Measurements from ENCODE around the gene TGM1.
A peak's percentile ranks its signal among the peaks of the same experiment; 100 is the strongest.

The TGM1 gene

DNA sequence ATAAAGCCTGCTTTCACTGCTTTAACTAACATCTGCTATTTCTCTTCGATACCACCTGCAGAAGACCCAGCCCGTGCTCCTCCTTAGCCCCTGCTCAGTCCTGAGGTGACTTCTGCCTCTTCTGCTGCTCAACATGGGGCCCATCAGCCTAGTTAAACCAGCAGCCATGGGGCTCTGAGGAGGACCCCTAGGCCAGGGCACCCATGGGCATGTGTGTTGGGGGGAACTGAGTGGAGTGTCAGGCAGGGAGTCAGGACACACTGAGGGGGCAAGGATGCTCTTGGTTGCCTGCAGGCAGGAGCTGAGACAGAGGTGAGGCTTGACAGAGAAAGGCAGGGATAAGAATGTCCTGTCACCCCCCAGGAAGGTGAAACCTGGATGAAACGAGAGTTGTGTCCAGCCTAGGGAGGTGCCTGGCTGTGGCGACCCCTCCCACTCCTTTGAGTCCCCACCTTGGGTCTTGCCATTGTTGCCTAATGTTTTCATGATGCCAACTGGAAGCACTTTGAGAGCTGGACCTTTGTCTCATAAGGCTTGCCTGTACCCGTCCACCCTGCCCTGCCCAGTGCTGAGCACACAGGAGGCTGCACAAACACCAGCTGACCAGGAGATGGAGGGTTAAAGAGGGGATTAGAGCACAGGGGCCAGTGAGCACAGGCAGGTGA lies 21.0 kb upstream of the TGM1 start:
- DNase-seq (ENCODE audit: insufficient read length, low spot score) (no peak), FAIRE-seq (no peak)
- TF ChIP-seq POLR2A (IDR thresholded peaks at IDR 0.05; ENCODE audit: low read depth, low read length) = no peak

- DNase-seq (ENCODE audit: insufficient read length, low spot score) (no peak), FAIRE-seq (no peak)
- TF ChIP-seq POLR2A (IDR thresholded peaks at IDR 0.05; ENCODE audit: low read depth, low read length) = no peak
Measured at GRCh38 chr14:24282736-24283135, 19.8 kb upstream of the TGM1 start.

DNA sequence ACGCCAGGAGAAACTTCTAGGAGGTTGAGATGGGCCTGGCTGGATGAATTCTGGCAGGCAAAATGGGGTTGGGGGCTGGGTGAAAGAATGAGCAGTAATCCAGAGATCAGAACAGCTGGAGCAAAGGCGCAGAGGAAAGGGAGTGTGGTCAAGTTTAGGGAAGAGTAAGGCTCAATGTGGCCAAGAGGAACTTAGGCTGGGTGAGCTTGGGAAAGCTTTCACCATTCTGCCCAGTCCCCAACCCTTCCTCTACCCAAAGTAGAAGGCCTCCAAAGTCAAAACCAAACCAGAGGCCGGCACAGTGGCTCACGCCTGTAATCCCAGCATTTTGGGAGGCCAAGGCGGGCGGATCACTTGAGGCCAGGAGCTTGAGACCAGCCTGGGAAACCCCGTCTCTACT lies 18.7 kb upstream of the TGM1 start:
- TF ChIP-seq POLR2A (IDR thresholded peaks at IDR 0.05; ENCODE audit: low read depth, low read length) = no peak
- DNase-seq (ENCODE audit: insufficient read length, low spot score) (no peak), FAIRE-seq (no peak)

- DNase-seq (ENCODE audit: insufficient read length, low spot score) (no peak), FAIRE-seq (no peak)
- TF ChIP-seq POLR2A (IDR thresholded peaks at IDR 0.05; ENCODE audit: low read depth, low read length) = no peak
Measured at GRCh38 chr14:24280797-24281460, 18.0 kb upstream of the TGM1 start.

- no peak for TF ChIP-seq POLR2A (IDR thresholded peaks at IDR 0.05; ENCODE audit: low read depth, low read length)
- no peak for FAIRE-seq
- no peak for DNase-seq (ENCODE audit: insufficient read length, low spot score)
Measured at GRCh38 chr14:24279301-24280186, 16.6 kb upstream of the TGM1 start.

DNA sequence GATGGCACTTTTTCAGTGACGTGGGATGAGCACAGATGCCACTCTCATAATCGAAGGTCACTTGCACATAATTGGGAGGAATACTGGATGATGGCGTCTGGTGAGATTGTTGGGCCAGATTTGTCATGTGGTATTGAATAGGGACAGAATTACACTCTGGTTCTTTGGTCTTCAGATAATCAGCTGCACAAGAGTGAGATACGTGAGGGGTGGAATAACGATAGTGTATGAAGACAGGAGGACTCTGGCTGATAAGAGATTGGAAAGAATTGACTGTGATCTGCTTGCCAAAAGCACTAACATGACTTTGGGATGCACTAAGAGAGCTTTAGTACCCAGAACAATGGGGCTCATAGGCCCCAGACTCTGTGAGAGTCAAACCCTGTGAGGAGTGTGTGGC lies 15.4 kb upstream of the TGM1 start:
- TF ChIP-seq POLR2A (IDR thresholded peaks at IDR 0.05; ENCODE audit: low read depth, low read length) = no peak
- DNase-seq (ENCODE audit: insufficient read length, low spot score) (no peak), FAIRE-seq (no peak)

DNA sequence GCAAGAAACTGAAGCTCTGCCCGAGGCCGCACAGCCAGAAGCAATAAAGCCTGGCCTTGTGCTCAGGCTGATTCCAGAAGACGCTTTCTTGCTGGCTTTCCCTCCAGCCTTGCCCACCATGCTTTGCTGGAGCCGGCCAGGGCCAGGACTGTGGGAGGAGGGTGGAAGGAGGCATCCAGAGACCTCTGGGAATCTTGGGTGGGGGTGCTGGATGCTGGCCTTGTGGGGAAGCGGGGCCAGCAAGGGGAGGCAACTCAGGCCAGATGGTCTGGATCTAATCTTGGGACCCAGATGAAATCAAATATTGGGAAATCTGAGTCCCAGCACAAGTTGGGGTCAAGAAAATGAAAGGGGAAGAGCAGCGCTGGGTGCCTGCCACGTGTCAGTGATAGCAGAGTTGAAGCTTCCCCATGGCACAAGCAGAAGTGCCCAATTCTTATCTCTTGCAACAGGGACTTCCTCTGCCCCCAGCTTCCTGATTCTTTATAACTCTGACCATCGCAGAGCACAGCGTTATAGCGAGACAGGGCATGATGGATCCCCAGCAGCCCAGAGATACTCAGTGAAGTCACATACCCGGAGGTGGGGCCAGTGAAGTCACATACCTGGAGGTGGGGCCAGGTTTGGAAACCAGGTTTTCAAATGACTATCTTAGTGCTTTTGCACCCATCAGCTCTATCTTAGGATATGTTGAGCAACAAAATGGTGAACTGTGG lies 14.8 kb upstream of the TGM1 start:
- FAIRE-seq (no peak), DNase-seq (ENCODE audit: insufficient read length, low spot score) (no peak)
- TF ChIP-seq POLR2A (IDR thresholded peaks at IDR 0.05; ENCODE audit: low read depth, low read length) = no peak

GRCh38 chr14:24277071-24277470 lies 14.1 kb upstream of the TGM1 start:
- FAIRE-seq = no peak
- TF ChIP-seq POLR2A (IDR thresholded peaks at IDR 0.05; ENCODE audit: low read depth, low read length) = no peak
- DNase-seq (ENCODE audit: insufficient read length, low spot score) = no peak

- DNase-seq (ENCODE audit: insufficient read length, low spot score) = no peak
- TF ChIP-seq POLR2A (IDR thresholded peaks at IDR 0.05; ENCODE audit: low read depth, low read length) = no peak
- no peak for FAIRE-seq
Measured at GRCh38 chr14:24274101-24274543, 11.1 kb upstream of the TGM1 start.

DNA sequence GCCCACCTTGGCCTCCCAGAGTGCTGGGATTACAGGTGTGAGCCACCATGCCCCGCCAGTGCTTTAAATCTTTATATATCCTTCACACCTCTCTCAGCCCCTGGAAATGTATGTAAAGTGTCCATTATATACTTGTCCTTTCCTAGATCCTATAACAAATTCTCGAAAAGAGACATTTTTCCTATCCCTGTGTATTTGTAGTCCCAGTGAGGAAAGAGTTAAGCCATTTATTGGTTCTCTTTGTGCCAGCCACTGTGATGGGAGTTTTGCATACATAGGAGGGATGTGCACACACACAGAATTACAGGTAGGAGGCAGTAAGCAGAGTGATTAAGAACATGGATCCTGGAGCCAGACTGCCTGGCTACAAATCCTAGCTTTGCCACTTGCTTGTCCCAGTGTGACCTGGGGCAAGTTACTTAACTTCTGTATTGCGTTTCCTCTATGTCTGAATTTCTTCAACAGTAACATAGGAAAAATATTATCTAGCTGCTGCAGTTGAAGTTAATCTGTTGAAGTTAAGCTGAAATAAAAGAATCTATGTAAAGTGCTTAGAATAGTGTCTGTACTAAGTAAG lies 10.5 kb upstream of the TGM1 start:
- no peak for TF ChIP-seq POLR2A (IDR thresholded peaks at IDR 0.05; ENCODE audit: low read depth, low read length)
- FAIRE-seq (no peak), DNase-seq (ENCODE audit: insufficient read length, low spot score) (no peak)

DNA sequence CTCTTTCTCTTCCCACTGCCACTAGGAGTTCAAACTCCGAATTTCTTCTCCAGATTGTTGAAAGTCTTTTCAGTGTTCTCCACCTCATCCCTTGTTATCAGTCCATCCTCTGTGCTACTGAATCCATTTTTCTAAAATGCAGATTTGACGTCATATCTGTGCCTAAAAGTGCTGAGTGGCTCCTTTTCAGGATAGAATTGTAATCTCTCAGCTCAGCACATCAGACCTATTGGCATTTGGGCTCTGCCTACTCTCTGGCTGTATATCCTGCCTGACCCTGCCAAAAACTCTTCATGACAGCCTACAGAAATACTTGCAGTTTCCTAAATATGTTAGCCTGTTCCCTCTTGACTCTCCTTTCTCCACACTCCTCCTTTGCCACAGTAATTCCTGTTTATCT lies 9.5 kb upstream of the TGM1 start:
- no peak for TF ChIP-seq POLR2A (IDR thresholded peaks at IDR 0.05; ENCODE audit: low read depth, low read length)
- FAIRE-seq = no peak
- no peak for DNase-seq (ENCODE audit: insufficient read length, low spot score)

DNA sequence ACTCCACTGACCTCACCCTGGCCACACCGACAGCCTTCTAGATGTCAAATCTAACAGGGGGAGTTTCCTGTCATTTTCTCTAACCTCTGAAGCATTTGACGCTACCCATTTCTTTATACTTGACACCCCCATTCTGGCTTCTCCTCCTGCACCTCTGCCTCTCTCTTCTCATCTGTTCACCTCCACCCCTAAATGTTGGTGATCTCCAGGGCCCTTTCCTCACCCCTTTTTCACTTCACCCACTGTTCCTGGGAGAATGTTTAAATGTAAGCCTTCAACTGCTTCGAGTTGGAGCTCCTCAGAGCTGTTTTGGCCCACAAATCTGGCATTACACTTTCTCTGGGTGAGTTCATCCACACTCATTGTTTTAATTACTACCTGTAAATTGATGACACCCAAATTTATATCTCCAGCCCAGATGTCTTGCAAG lies 8.9 kb upstream of the TGM1 start:
- no peak for TF ChIP-seq POLR2A (IDR thresholded peaks at IDR 0.05; ENCODE audit: low read depth, low read length)
- peak; percentile 40 for DNase-seq (ENCODE audit: insufficient read length, low spot score)
- no peak for FAIRE-seq

DNA sequence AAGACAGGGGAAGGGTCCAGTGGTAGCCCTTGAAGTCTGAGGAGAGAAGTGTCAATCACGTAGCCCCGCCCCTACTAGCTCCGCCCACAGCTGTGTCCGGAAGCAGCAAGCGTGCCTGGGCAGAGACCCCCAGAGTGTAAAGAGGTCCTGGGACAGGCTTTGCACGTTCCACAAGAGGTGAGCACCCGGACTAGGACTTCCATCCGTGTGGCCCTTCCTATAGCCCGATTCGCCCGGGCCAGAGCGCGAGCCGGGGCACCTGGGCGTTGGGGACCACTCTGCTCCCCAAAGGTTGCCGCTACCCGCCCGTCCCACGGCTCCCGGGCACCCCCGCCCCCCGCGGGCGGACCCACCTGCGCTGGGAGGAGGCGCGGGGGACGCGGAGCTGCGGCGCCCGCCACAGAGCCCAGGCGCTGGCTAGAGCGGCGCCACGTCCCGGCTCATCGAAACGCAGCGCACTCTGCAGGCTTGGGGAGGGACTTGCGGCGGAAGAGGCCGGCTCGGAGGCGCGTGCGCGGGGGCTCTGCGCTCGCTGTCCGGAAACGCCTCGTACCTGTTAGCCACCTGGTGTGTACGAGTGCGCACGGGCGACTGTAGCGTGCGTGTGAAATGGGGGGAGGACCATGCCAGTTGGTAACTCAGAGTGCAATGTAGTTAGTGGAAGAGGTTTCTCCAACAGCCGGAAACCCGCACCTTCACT lies 8.3 kb upstream of the TGM1 start, which contains the start of gene RABGGTA:
Gene RABGGTA (minus strand): TSS at position 464 of the 700 bp plus-strand sequence. CDS start 482 bp downstream, outside the sequence.
- TF ChIP-seq POLR2A (IDR thresholded peaks at IDR 0.05; ENCODE audit: low read depth, low read length) = peak; percentile 62
- no peak for FAIRE-seq
- DNase-seq (ENCODE audit: insufficient read length, low spot score) = peak; percentile 75

Data from H54 (cell line).